Measurements from ENCODE around the gene NOSIP. TPM values are rescaled to one million over a fixed set of nuclear protein-coding genes. Genes with fewer than 3 reads are reported as not detected.

NOSIP gene
- total and polyA plus RNA-seq, 9 donors = 59.3 to 78.8 (median 67.2) TPM

DNA sequence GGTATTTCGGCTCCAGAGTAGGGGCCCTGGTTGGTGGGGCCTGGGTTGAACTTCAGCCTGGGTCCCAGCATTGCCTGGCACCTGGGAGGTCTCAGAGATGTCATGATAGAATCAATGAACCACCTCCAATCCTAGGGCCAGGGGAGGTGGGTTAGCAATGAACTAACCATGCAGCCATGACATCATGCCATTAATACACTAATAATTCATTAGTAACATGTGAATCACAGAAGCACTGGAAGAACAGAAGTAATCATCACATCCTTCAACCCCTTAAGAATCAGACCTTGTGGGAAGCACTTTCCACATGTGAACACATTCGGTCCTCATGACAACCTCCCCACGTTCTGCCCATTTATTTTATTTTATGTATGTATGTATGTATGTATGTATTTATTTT, 6.9 kb downstream of the NOSIP start:
- H3K27ac ChIP-seq (ENCODE audit: low read length) = peak overlapping the region; percentile 49
- no peaks in the 10 kb centered on the region for H3K27me3 ChIP-seq (ENCODE audit: control insufficient read depth, insufficient read depth, low read length)
- no peak overlapping the region for H3K4me3 ChIP-seq (ENCODE audit: low read length)
- peaks cover 22% of the 10 kb centered on the region for H3K36me3 ChIP-seq (ENCODE audit: control insufficient read depth, insufficient read depth, low read length)
- peaks cover 20% of the 10 kb centered on the region for H3K4me1 ChIP-seq (ENCODE audit: control insufficient read depth, insufficient read depth, low read length)
- no peaks in the 10 kb centered on the region for H3K9me3 ChIP-seq (replicated peaks; ENCODE audit: control insufficient read depth, low read depth, low read length)
- DNase-seq = no peak
- no CpG with 5 or more reads among the region's 3 CpGs for WGBS (ENCODE audit: insufficient coverage)

DNA sequence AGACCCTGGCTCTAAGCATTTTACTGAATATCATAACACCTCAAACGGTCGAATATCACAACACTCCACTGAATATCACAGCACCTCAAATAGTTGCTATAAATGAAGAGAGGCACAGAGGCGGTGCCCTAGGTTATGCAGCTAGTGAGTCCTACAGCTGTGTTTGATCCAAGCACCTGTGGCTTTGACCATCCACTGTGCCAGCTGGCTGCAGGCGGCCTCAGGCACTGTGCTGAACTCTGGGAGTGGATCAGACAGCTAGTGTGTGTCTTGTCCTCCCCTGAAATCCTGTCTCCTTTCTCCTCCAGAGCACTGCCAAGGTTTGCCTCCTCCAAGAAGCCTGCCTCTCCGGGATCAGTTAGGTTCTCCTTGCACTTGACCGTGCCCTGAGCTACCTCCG, 7.3 kb downstream of the NOSIP start:
- Histone ChIP-seq H3K27me3 (ENCODE audit: control insufficient read depth, insufficient read depth, low read length) (no peaks in the 10 kb centered on the region), H3K4me3 (ENCODE audit: low read length) (no peak overlapping the region), H3K4me1 (ENCODE audit: control insufficient read depth, insufficient read depth, low read length) (peaks cover 22% of the 10 kb centered on the region), H3K9me3 (replicated peaks; ENCODE audit: control insufficient read depth, low read depth, low read length) (no peaks in the 10 kb centered on the region), H3K27ac (ENCODE audit: low read length) (peak overlapping the region; percentile 49), H3K36me3 (ENCODE audit: control insufficient read depth, insufficient read depth, low read length) (peaks cover 22% of the 10 kb centered on the region)
- peak; percentile 49 for DNase-seq
- 100% methylated on average over 1 of the region's 7 CpGs for WGBS (ENCODE audit: insufficient coverage)

DNA sequence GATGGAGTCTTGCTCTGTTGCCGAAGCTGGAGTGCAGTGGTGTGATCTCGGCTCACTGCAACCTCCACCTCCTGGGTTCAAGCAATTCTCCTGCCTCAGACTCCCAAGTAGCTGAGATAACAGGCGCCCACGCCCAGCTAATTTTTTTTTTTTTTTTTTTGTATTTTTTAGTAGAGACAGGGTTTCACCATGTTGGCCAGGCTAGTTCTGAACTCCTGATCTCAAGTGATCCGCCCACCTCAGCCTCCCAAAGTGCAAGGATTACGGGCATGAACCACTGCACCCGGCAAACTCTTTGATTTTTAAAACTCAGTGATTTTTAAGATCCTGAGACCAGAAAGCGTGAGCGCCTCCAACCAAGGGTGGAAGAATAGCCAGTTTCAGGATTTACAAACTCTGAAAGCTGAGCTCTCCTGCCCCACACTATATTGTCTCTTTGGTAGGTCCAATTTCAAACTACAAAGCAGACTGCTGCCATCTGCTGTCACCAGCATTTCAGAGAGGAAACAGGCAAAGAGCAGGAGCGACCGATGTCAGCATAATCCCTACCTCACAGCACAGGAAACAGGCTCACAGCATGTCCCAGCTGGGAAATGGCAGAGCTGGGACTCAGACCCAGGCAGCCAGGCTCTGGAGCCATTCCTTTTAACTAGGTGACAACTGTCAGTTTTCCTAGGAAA, 9.2 kb downstream of the NOSIP start:
- H3K4me3 ChIP-seq (ENCODE audit: low read length) = no peak overlapping the region
- no peaks in the 10 kb centered on the region for H3K9me3 ChIP-seq (replicated peaks; ENCODE audit: control insufficient read depth, low read depth, low read length)
- H3K4me1 ChIP-seq (ENCODE audit: control insufficient read depth, insufficient read depth, low read length) = peaks cover 22% of the 10 kb centered on the region
- H3K36me3 ChIP-seq (ENCODE audit: control insufficient read depth, insufficient read depth, low read length) = peaks cover 22% of the 10 kb centered on the region
- H3K27me3 ChIP-seq (ENCODE audit: control insufficient read depth, insufficient read depth, low read length) = no peaks in the 10 kb centered on the region
- peak; percentile 62 for DNase-seq
- WGBS (ENCODE audit: insufficient coverage) = 67% methylated on average over 7 of the region's 11 CpGs
- peak overlapping the region; percentile 26 for H3K27ac ChIP-seq (ENCODE audit: low read length)

DNA sequence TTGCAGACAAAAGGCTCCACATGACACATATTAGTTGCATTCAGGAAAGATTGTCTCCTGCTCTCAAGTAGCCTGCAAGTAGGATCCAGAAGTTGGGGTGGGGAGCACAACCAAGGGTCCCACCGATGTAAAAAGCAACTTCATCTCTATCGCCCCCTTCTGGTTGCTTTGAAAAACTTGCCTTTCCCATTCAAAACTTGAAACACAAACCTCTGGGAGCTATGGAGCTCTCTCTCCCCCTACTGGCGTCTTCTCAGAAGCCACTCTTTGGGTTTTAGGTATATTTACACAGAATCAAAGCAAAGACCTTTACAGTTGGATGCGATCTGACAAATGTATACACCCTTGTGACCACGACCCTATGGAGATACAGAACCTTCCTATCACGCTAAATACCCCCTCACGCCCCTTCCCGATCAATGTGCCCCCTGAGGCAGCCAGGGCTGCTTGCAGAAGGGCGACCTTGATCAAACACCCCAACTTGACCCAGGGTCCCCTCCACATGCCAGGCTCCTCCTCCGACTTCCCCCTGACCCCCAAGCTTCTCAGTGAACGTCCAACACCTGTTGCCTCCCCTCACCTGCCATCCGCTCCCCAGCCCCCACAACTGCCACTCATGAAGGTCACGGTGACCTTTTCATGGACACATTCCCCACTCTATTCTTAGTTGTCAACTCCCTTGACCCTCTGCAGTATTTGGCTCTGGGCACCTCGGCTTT, 10.1 kb downstream of the NOSIP start:
- Histone ChIP-seq H3K27ac (ENCODE audit: low read length) (no peak overlapping the region), H3K4me1 (ENCODE audit: control insufficient read depth, insufficient read depth, low read length) (peaks cover 25% of the 10 kb centered on the region), H3K9me3 (replicated peaks; ENCODE audit: control insufficient read depth, low read depth, low read length) (no peaks in the 10 kb centered on the region), H3K27me3 (ENCODE audit: control insufficient read depth, insufficient read depth, low read length) (no peaks in the 10 kb centered on the region), H3K36me3 (ENCODE audit: control insufficient read depth, insufficient read depth, low read length) (peaks cover 15% of the 10 kb centered on the region), H3K4me3 (ENCODE audit: low read length) (no peak overlapping the region)
- WGBS (ENCODE audit: insufficient coverage) = 33% methylated on average over 9 of the region's 14 CpGs
- peak; percentile 91 for DNase-seq

DNA sequence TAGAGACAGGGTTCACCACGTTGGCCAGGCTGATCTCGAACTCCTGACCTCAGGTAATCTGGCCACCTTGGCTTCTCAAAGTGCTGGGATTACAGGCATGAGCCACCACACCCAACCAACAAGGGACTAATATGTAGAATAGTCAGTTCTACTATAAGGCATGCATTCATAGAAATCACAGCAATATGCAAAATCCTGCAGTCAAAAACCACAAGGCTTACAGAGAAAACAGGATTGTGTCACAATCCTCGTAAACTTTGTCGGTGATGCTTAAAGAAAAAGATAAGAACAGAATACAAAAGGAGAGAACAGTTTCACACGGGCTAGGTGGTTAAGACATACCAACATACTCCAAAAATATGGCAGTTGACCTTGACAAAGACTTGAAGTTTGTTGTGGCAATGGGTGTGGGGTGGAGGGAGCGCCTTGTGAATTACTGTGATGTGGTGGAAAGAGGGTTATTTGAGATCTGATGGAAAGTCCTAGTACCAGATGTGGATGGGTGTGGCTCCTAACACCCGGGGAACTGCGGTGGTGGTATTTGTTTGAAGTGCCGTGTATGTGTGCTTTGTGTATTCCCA, 12.4 kb downstream of the NOSIP start:
- Histone ChIP-seq H3K27ac (ENCODE audit: low read length) (no peak overlapping the region), H3K4me1 (ENCODE audit: control insufficient read depth, insufficient read depth, low read length) (peaks cover 26% of the 10 kb centered on the region), H3K9me3 (replicated peaks; ENCODE audit: control insufficient read depth, low read depth, low read length) (no peaks in the 10 kb centered on the region), H3K27me3 (ENCODE audit: control insufficient read depth, insufficient read depth, low read length) (no peaks in the 10 kb centered on the region), H3K4me3 (ENCODE audit: low read length) (no peak overlapping the region), H3K36me3 (ENCODE audit: control insufficient read depth, insufficient read depth, low read length) (peaks cover 3% of the 10 kb centered on the region)
- WGBS (ENCODE audit: insufficient coverage) = no CpG with 5 or more reads among the region's 9 CpGs
- no peak for DNase-seq

DNA sequence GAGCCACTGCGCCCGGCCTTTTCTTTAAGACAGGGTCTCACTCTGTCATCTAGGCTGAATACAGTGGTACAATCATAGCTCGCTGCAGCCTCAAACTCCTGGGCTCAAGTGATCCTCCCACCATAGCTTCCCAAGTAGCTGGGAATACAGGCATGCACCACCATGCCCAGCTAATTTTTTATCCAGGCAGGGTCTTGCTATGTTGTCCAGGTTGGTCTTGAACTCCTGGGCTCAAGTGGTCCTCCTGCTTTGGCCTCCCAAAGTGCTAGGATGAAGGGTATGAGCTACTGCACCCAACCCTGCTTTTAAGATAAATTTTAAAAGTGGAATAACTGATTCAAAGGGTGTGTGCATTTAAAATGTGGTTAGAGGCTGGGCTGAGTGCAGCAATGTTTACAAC, 14.1 kb downstream of the NOSIP start:
- Histone ChIP-seq H3K4me1 (ENCODE audit: control insufficient read depth, insufficient read depth, low read length) (peaks cover 22% of the 10 kb centered on the region), H3K36me3 (ENCODE audit: control insufficient read depth, insufficient read depth, low read length) (peaks cover 2% of the 10 kb centered on the region), H3K27me3 (ENCODE audit: control insufficient read depth, insufficient read depth, low read length) (no peaks in the 10 kb centered on the region), H3K27ac (ENCODE audit: low read length) (no peak overlapping the region), H3K4me3 (ENCODE audit: low read length) (no peak overlapping the region), H3K9me3 (replicated peaks; ENCODE audit: control insufficient read depth, low read depth, low read length) (no peaks in the 10 kb centered on the region)
- DNase-seq = no peak
- WGBS (ENCODE audit: insufficient coverage) = 97% methylated on average over 3 of the region's 3 CpGs

DNA sequence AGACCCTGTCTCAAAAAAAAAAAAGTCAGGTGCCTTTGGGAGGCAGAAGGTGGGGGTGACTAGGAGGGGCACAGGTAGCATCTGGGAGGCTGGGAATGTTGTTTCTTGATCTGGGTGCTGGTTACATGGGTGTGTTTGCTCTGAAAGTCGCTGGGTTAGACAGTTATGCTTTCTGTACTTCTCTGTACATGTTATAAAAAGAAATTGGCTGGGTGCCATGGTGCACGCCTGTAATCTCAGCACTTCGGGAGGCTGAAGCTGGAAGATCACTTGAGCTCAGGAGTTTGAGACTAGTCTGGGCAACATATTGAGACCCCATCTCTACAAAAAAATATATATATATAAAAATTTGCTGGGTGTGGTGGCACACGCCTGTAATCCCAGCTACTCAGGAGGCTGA, 15.1 kb downstream of the NOSIP start:
- Histone ChIP-seq H3K27ac (ENCODE audit: low read length) (no peak overlapping the region), H3K27me3 (ENCODE audit: control insufficient read depth, insufficient read depth, low read length) (no peaks in the 10 kb centered on the region), H3K36me3 (ENCODE audit: control insufficient read depth, insufficient read depth, low read length) (peaks cover 5% of the 10 kb centered on the region), H3K4me3 (ENCODE audit: low read length) (no peak overlapping the region), H3K4me1 (ENCODE audit: control insufficient read depth, insufficient read depth, low read length) (peaks cover 20% of the 10 kb centered on the region), H3K9me3 (replicated peaks; ENCODE audit: control insufficient read depth, low read depth, low read length) (no peaks in the 10 kb centered on the region)
- DNase-seq = peak; percentile 79
- no CpG with 5 or more reads among the region's 4 CpGs for WGBS (ENCODE audit: insufficient coverage)

DNA sequence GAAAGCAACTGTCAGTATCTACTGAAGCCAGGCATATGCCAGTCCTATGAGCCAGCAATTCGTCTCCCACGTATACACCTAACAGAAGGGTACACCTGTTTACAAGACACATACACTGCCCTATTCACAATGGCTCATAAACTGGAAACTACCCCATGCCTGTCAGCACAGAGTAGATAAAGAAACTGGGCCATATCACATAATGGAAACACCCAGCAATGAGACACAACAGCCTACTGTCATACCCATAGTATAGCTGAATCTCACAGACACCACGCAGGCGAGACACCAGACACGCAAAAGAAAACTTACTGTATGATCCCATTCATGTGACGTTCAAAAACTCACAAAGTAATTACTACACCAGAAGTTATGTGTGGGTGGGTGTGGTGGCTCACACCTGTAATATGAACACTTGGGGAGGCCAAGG, 15.7 kb downstream of the NOSIP start:
- no peak overlapping the region for H3K4me3 ChIP-seq (ENCODE audit: low read length)
- H3K27me3 ChIP-seq (ENCODE audit: control insufficient read depth, insufficient read depth, low read length) = no peaks in the 10 kb centered on the region
- H3K9me3 ChIP-seq (replicated peaks; ENCODE audit: control insufficient read depth, low read depth, low read length) = no peaks in the 10 kb centered on the region
- peaks cover 27% of the 10 kb centered on the region for H3K4me1 ChIP-seq (ENCODE audit: control insufficient read depth, insufficient read depth, low read length)
- peaks cover 12% of the 10 kb centered on the region for H3K36me3 ChIP-seq (ENCODE audit: control insufficient read depth, insufficient read depth, low read length)
- no peak for DNase-seq
- no peak overlapping the region for H3K27ac ChIP-seq (ENCODE audit: low read length)
- 100% methylated on average over 2 of the region's 6 CpGs for WGBS (ENCODE audit: insufficient coverage)

DNA sequence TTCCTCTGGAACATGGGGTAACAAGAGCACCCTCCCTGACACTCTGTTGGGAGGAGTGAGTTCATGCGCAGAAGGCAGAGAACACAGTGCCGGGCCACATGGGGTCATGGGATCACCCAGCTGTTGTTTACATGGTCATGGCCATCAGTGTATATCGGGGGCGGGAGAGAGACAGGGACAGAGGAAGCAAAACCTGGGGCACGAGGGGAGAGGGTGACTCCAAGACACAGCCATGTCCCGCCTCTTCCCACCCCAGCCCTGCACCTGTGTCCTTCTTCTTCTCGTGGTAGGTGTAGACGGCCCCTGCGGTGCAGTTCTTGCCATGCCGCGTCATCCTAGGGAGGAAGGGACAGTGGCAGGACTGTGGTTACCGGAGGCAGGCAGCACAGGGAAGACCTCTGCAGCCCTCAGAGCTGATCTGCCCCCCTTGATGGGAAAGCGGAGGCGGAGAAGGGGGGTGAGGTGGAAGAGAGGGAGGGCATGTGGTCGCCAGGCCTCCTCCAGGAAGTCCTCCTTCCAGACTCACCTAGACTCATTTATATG, 19.9 kb downstream of the NOSIP start:
- DNase-seq = peak; percentile 77
- peaks cover 23% of the 10 kb centered on the region for H3K4me1 ChIP-seq (ENCODE audit: control insufficient read depth, insufficient read depth, low read length)
- H3K9me3 ChIP-seq (replicated peaks; ENCODE audit: control insufficient read depth, low read depth, low read length) = no peaks in the 10 kb centered on the region
- no peaks in the 10 kb centered on the region for H3K27me3 ChIP-seq (ENCODE audit: control insufficient read depth, insufficient read depth, low read length)
- WGBS (ENCODE audit: insufficient coverage) = 62% methylated on average over 8 of the region's 15 CpGs
- peak overlapping the region; percentile 20 for H3K27ac ChIP-seq (ENCODE audit: low read length)
- H3K36me3 ChIP-seq (ENCODE audit: control insufficient read depth, insufficient read depth, low read length) = peaks cover 49% of the 10 kb centered on the region
- no peak overlapping the region for H3K4me3 ChIP-seq (ENCODE audit: low read length)

DNA sequence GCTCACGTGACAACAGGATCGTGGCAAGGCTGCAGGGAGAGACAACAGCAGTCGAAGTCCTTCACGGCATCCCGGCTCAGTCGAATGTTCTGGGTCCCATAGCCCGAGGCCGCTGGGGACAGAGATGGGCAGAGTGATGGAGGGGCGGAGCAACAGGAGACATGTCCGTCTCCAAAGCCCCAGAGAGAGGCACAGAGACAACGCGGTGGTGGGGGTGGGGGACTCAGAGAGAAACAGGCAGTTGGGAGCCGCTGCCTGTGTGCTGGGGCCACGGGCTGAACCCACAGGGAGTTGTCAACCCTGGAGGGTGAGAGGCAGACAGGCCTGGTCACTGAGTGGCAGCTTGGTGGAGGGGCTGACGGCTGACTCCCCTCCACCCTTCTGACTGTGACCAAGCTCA, 20.4 kb downstream of the NOSIP start:
- Histone ChIP-seq H3K27me3 (ENCODE audit: control insufficient read depth, insufficient read depth, low read length) (no peaks in the 10 kb centered on the region), H3K36me3 (ENCODE audit: control insufficient read depth, insufficient read depth, low read length) (peaks cover 53% of the 10 kb centered on the region), H3K4me3 (ENCODE audit: low read length) (no peak overlapping the region), H3K9me3 (replicated peaks; ENCODE audit: control insufficient read depth, low read depth, low read length) (no peaks in the 10 kb centered on the region), H3K27ac (ENCODE audit: low read length) (no peak overlapping the region), H3K4me1 (ENCODE audit: control insufficient read depth, insufficient read depth, low read length) (peaks cover 18% of the 10 kb centered on the region)
- no peak for DNase-seq
- 69% methylated on average over 14 of the region's 15 CpGs for WGBS (ENCODE audit: insufficient coverage)

Measured in muscle of leg (tissue), 11 donors.